HG02981 (cell line): Measurements from ENCODE around the gene MGMT.

Source experiments
- ATAC-seq: cut with Tn5 transposase; IDR thresholded peaks from one replicate; pipeline ENCODE4 v1.9.1; 2021; ENCODE audit warnings: mild to moderate bottlenecking, moderate library complexity; ENCODE audit not compliant: unreplicated experiment

The MGMT gene

GRCh38 chr10:129450391-129450790 is 16.6 kb upstream of the MGMT start:
- ATAC-seq = no peak

DNA sequence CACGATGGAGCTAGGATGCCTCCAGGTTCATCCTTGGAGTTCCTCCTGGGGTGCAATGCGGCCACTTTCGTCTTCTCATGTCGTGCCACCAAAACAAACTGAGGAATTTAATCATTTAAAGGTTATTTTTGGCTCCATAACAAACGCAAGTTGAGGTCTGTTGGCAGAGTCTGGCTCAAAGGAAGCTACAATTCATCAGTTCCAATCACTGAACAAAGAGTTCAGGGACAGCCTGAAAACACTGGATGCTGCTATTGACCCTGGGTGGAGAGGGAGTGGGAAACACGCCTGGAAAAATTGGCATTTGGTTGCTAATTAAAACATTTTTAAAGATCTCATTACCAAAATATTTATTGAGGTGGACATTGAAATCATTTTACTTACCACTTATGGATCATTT is 11.4 kb upstream of the MGMT start:
- no peak for ATAC-seq

- ATAC-seq = no peak
Measured at GRCh38 chr10:129459762-129460539, 7.1 kb upstream of the MGMT start.

GRCh38 chr10:129462257-129462795 is 4.7 kb upstream of the MGMT start:
- ATAC-seq = no peak

GRCh38 chr10:129464251-129464650 is 2.8 kb upstream of the MGMT start:
- no peak for ATAC-seq

GRCh38 chr10:129465796-129466702 is 992 bp upstream of the MGMT start:
- peak; percentile 0 for ATAC-seq

DNA sequence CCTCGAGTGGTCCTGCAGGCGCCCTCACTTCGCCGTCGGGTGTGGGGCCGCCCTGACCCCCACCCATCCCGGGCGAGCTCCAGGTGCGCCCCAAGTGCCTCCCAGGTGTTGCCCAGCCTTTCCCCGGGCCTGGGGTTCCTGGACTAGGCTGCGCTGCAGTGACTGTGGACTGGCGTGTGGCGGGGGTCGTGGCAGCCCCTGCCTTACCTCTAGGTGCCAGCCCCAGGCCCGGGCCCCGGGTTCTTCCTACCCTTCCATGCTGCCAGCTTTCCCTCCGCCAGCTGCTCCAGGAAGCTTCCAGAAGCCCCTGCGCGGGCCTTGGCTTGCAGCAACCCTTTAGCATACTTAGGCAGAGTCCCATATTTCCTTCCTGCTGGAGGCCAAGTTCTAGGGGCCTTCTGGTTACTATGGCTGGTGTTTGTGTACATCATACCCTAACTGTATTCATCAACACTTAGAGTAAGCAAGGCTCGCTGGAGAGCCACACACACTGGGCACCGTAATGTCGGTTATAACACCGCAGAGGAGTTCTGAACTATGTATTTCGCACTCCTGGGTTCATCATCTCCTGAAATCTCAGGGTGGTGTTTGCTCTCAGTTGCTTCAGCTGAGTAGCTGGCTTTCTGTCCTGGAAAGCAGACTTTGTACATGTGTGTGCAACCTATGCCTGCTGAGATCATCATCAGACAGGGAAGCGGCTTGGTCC is 471 bp downstream of the MGMT start:
- ATAC-seq = no peak

GRCh38 chr10:129468187-129468586 is 1.1 kb downstream of the MGMT start:
- no peak for ATAC-seq

DNA sequence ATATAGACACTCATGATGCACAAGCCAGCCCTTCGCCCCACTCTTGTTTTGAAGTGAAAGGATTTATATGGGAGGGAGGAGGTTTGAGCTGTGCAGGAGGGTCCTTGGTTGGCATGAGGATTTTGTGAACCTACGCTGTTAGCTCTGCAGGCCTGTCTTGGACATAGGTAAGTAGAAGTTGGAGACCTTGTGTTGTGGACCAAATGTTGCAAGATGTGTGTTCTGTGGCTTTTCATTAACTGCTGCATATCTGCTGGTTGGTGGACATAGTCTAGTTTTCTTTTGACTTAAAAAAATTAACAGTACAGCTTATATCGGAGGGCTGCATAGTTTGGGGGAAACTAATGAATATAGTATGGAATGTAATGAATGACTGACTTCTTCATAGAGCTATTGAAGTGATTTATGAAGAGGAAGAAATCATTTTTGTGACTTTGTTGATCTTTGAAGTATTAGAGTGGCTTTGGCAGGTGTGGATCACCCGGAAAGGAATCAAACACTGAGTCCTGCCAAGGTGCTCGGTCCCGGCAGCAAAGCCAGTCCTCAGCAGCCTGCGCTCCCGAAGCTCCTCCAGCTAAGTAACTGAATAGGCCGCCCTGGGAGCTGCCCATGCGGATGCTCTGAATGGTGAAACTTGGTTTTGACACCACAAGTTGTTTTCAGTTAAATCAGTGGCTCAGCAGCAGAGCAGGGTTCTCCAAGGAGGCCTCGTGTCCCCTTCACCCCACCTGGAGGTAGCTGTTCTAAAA is 3.2 kb downstream of the MGMT start:
- no peak for ATAC-seq

DNA sequence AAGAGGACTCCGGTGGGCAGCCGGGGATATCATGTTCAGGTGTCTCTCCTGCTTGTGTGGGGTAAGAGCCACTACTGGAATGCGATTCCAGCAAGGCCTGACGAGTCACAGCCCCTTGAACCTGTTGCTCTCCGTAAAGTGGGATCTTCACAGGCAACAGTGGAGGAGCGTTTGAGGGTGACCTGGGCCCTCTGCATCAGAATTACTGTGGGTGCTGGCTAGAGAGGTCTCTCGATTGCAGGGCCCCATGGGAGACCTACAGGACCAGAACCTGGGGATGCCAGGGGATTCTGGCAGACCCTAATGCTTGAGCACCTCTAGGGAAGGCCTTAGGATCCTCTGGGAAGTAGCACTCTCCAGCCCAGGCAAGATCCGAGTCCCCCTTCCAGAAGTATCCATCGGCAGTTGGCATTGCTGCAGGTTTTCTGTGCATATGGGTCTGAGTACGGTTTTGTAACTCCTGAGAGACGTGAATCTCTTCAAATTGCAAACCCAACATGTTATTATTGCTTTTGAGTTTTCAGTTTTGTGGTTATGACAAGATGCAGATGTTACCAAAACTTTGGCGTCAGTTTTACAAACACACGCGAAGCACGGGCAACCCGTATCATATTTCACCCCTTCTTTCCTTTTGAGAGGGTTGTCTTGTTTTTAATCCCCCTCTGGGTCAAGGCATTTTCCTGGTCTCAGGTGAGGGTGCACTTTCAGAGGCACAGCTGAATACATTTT is 4.6 kb downstream of the MGMT start:
- no peak for ATAC-seq

DNA sequence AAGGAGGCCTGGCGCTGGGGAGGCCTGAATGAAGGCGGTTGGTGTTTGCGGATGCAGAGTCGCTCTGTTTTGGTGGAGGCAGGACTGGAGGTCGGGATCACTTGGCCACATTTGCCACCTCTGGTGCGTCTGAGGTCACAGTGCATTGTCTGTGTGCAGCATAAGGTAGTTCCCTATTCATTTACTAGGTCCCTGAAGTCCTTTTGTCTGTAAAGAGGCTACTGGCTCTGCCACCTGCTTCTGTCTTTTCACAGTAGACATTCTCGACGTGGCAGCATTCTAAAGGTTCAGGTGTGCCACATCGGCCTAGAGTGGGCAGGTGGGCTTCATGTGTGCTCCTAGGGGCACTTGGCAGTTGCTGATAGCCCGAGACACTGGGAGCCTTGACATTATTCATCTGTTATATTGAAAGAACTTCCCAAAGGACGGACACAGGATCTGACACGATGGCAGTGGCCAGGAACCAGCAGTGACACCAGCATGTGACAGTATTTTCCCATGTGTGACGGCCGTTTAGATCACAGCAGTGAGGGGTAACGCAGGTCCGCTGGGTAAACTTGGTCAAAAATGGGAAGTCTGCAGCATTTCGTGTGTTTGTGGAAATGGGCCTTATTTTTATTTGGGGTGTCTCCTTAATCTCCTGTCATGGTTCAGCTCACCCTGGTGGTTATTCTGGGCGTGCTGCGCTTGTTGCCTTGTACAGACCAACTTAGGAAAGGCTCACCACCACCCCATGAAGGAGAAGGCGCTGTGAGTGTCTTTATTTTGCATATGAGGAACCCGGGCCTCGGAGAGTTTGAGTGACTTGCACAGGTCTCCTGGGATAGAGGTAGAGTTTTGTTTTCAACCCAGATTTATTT is 5.9 kb downstream of the MGMT start:
- ATAC-seq = peak; percentile 60

GRCh38 chr10:129474642-129475041 is 7.6 kb downstream of the MGMT start:
- no peak for ATAC-seq

DNA sequence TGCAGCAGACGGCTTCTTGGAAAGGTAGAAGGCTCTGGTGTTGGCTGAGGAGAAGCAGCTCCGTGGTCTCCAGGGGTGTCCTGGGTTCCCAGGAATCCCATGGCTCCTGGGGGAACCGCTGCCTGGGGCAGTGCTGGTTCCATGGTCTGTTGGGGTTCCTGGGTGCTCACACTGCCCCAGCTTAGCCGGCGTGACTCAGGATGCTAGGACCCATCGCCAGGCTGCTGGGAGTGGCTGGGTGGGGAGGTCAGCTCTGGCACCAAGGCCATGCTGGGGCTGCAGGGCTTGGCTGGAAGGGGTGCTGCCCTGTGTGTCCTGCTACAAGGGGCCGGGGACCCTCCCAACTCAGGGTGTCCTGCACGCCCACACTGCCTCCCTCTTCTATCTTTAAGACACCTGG is 9.4 kb downstream of the MGMT start:
- no peak for ATAC-seq

GRCh38 chr10:129477051-129477450 is 10.0 kb downstream of the MGMT start:
- no peak for ATAC-seq

DNA sequence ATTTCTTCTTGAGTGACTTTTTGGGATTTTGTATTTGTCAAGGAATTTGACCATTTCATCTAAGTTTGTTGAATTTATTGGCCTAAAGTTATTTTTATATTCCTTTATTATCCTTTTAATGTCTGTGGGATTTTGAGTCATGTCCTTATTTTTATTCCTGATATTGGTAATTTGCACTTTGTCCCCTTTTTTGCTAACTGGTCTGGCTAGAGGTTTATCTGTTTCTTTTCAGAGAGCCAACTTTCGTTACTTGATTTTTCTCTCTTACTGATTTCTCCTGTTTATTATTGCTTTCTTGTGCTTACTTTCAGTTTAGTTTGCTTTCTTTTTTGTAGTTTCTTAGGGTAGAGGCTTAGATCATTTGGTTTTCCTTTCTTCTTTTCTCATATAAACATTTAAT is 14.6 kb downstream of the MGMT start:
- no peak for ATAC-seq

- ATAC-seq = no peak
Measured at GRCh38 chr10:129483430-129484010, 16.5 kb downstream of the MGMT start.

GRCh38 chr10:129486805-129487204 is 19.8 kb downstream of the MGMT start:
- no peak for ATAC-seq

DNA sequence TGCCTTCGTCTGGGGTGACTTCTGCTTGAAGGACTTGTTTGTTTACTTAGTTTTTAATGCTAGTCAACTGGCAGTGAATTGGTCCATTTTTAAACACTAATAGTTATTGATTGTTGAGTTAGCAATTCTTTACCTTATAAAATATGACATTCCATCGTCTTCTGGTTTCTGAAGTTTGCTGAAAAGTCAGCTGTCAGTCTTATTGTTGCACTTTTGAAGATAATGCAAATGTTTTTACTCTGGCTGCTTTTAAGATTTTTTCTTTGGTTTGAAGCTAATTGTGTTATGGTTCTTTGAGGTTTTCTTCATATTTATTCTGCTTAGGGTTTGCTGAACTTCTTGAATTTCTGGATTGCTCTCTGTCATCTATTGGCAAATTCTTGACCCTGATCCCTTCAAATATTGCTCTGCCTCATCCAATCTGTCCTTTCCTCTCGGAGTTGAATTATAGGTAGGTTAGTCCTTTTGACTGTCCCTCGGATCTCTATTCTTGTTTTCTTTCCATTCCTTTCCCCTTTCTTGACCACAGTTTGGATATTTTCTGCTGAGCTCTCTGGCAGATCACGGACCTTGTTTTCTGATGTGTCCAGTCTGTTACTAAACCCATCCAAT is 24.2 kb downstream of the MGMT start:
- ATAC-seq = no peak
